HFFc6 (cell line): ENCODE measurements around the gene IL18R1. TPM values are rescaled to one million over a fixed set of nuclear protein-coding genes. Genes with fewer than 3 reads are reported as not detected.

Source experiments
- DNase-seq: peaks from one replicate; pipeline ENCODE4 v3.0.0-alpha.2; 2018
- H3K27ac Mint-ChIP-seq: 2 replicates; pipeline ENCODE4 v1.8.0; 2020; ENCODE audit warnings: mild to moderate bottlenecking, mixed read lengths
- H3K27me3 Mint-ChIP-seq: 2 replicates; pipeline ENCODE4 v1.8.0; 2021; ENCODE audit warnings: mild to moderate bottlenecking, moderate library complexity, mixed read lengths; ENCODE audit not compliant: insufficient read depth
- H3K36me3 Mint-ChIP-seq: 2 replicates; pipeline ENCODE4 v1.8.0; 2021; ENCODE audit warnings: low read depth, mixed read lengths
- H3K4me1 Mint-ChIP-seq: 2 replicates; pipeline ENCODE4 v1.8.0; 2020; ENCODE audit warnings: low read depth, mixed read lengths
- H3K4me3 Mint-ChIP-seq: 2 replicates; pipeline ENCODE4 v1.8.0; 2020; ENCODE audit warnings: mild to moderate bottlenecking, moderate library complexity, mixed read lengths
- H3K9me3 Mint-ChIP-seq: 2 replicates; pipeline ENCODE4 v1.8.0; 2020; ENCODE audit warnings: mild to moderate bottlenecking, mixed read lengths
- CTCF ChIP-seq: fragments of 200-600 bp; sonication (generic); IDR thresholded peaks from 2 replicates; pipeline ENCODE4 v1.5.0; 2021; ENCODE audit warnings: antibody characterized with exemption, mild to moderate bottlenecking
- long read RNA-seq: library from polyadenylated mRNA; unstranded; transcript quantifications from one replicate; pipeline ENCODE4 v2.0.0, GENCODE V29; 2019
- total RNA-seq, 6 experiments: library from RNA; stranded (reverse); fragmentation: NEBNext Ultra II Directional; extraction: Animal tissue kit (Norgen Biotek cat#: 25700); gene quantifications; 2 replicates in 1 of 6; 3 replicates in 5 of 6; pipeline ENCODE4 v1.2.3, GENCODE V29; 2021

The IL18R1 gene, protein sequence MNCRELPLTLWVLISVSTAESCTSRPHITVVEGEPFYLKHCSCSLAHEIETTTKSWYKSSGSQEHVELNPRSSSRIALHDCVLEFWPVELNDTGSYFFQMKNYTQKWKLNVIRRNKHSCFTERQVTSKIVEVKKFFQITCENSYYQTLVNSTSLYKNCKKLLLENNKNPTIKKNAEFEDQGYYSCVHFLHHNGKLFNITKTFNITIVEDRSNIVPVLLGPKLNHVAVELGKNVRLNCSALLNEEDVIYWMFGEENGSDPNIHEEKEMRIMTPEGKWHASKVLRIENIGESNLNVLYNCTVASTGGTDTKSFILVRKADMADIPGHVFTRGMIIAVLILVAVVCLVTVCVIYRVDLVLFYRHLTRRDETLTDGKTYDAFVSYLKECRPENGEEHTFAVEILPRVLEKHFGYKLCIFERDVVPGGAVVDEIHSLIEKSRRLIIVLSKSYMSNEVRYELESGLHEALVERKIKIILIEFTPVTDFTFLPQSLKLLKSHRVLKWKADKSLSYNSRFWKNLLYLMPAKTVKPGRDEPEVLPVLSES
- total RNA-seq, result not detected
- long read RNA-seq, result 0 reads

DNA sequence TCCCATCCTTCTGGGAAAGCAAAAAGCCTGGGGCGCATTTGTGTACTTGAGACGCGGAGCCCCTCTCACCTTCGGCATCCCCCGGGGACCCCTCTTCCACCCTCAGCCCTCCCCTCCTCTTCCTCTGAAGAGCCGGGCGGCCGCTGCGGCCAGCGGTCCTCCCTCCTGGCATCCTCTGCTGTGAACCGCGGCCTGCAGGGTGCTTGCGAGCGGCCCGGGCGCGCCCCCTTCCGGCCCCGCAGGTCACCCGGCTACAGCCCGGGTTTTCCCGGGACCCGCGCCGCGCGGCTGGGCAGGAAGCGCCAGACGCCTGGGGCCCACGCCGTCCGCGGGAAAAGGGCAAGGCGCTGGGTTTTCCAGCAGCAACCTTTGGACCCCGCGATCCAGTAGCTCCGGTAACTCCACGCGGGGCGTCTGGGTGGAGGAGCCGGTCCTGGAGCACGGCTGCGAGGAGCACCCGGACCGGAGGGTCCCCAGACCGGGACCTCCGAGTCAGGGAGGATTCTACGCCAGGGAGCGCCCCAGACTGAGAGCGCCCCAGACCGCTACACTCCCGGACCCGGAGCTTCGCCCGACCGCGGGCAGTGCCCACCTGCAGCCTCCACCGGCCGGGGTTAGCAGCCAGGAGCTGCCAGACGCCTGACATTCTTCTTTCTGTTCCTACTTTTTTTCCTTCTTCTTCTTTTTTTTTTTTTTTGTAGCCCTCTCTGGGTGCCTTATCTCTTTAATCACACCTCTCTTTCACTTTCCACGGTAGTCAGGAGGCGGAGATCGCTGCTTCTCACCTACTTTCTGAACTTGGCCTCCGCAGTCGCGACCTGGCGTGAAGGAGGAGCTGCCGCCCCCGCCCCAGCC lies at the start of gene IL18R1:
Gene IL18R1 (plus strand): TSS at position 271 of the 855 bp plus-strand sequence. CDS start 6,865 bp downstream, outside the sequence.
- peak; percentile 11 for DNase-seq
- Mint-ChIP-seq H3K9me3 (no peaks in the 10 kb centered on the region), H3K27ac (no peak within 1 kb of the TSS), H3K4me3 (peak within 1 kb of the TSS; percentile 85), H3K36me3 (no peaks in the 10 kb centered on the region), H3K27me3 (peaks cover 17% of the 10 kb centered on the region), H3K4me1 (peaks cover 5% of the 10 kb centered on the region; the same call in 1 of the 2 replicates)
- TF ChIP-seq CTCF, result peak; percentile 90

- Mint-ChIP-seq H3K4me3 (no peak overlapping the region), H3K27ac (no peak overlapping the region), H3K36me3 (no peaks in the 10 kb centered on the region), H3K27me3 (peaks cover 14% of the 10 kb centered on the region), H3K4me1 (no peaks in the 10 kb centered on the region), H3K9me3 (no peaks in the 10 kb centered on the region)
- no peak for DNase-seq
- TF ChIP-seq CTCF, result no peak
Observed at GRCh38 chr2:102306125-102306524, 49.5 kb upstream of the IL18R1 start.

- H3K9me3 Mint-ChIP-seq, result no peaks in the 10 kb centered on the region
- TF ChIP-seq CTCF, result no peak
Observed at GRCh38 chr2:102310964-102311640, 44.5 kb upstream of the IL18R1 start, which contains the start of gene IL1RL1. Gene IL1RL1 (plus strand): TSS chr2:102311563. CDS start chr2:102338265, 26,702 bp downstream.

GRCh38 chr2:102313025-102313424 lies 42.6 kb upstream of the IL18R1 start:
- no peaks in the 10 kb centered on the region for H3K9me3 Mint-ChIP-seq
- peaks cover 27% of the 10 kb centered on the region for H3K27me3 Mint-ChIP-seq
- TF ChIP-seq CTCF, result no peak
- no peaks in the 10 kb centered on the region for H3K36me3 Mint-ChIP-seq
- peak; percentile 27 for DNase-seq
- H3K27ac Mint-ChIP-seq, result no peak overlapping the region
- H3K4me1 Mint-ChIP-seq, result peaks cover 16% of the 10 kb centered on the region
- no peak overlapping the region for H3K4me3 Mint-ChIP-seq

More at GRCh38 chr2:102310964-102311640, 44.5 kb upstream of the IL18R1 start, which contains the start of gene IL1RL1:
- no peak for DNase-seq
- H3K27ac Mint-ChIP-seq, result no peak within 1 kb of the TSS
- no peaks in the 10 kb centered on the region for H3K36me3 Mint-ChIP-seq
- peaks cover 16% of the 10 kb centered on the region for H3K4me1 Mint-ChIP-seq
- peaks cover 29% of the 10 kb centered on the region for H3K27me3 Mint-ChIP-seq
- no peak within 1 kb of the TSS for H3K4me3 Mint-ChIP-seq

- no peak for TF ChIP-seq CTCF
- Mint-ChIP-seq H3K9me3 (no peaks in the 10 kb centered on the region), H3K4me3 (no peak overlapping the region), H3K27ac (no peak overlapping the region), H3K27me3 (peaks cover 24% of the 10 kb centered on the region), H3K4me1 (peaks cover 16% of the 10 kb centered on the region), H3K36me3 (no peaks in the 10 kb centered on the region)
- no peak for DNase-seq
Observed at GRCh38 chr2:102313471-102313870, 42.1 kb upstream of the IL18R1 start.
